Stimulated activated CD4-positive, alpha-beta T cell treated with anti-CD3 and anti-CD28 coated beads, Interleukin-15, amount 100 ng/mL, for 24 hours (primary cell): ENCODE measurements around the gene AUTS2.

Experiments
- DNase-seq: peaks from one replicate; pipeline ENCODE4 v3.0.0-alpha.2; 2020

AUTS2 gene

DNA sequence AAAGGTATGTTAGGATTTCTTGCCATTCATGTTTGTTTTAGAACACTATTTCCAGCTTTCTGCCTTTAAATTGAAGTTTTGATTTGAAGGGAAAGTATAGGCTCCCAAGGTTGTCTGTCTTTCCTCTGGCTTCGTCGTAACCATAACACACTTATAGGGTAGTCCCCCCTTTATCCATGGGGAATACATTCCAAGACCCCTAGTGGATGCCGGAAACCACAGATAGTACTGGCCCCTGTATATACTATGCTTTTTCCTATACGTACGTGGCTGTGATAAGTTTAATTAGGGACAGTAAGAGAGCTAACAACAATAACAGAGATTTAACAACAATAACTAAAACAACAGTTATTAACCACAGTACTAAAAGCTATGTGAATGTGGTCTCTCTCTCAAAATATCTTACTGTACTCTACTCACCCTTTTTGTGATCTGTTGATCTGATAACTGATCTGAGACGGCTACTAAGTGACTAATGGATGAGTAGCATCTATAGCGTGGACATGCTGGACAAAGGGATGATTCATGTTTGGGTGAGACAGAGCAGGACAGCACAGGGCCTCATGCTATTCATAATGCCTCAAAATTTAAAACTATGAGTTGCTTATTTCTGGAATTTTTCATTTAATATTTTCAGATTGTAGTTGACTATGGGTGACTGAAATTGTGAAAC lies 273.1 kb downstream of the AUTS2 start:
- no peak for DNase-seq

DNA sequence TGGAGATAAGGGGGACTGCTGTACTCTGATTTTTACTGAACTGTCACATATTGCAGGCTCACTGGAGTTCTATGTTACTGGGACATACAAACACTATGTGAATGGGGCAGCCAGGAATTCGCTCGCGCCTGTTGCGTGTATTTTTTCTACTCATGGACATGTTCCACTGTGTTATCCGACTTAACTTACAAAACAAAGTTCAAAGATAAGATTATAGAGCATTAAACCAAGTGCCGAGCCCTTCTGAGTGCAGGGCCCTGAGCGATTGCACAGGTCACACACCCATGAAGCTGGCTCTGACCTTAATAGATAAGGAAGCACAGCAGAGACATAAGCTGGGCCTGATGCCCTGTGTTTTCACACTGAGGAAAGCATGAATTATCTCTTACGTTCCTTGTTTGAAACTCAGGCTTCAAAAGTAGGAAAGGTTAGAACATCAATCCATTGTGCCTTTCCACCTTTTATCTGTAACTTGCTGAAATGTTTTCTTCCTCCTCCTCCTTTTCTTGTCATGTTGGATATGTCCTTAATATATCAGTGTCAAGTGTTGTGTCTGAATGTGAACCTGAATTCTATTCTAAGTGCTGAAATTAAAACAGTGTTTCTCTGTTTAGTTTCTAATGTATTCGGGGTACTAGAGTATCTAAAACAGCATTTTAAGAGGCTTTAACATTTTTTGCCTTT lies 273.8 kb downstream of the AUTS2 start:
- no peak for DNase-seq

DNA sequence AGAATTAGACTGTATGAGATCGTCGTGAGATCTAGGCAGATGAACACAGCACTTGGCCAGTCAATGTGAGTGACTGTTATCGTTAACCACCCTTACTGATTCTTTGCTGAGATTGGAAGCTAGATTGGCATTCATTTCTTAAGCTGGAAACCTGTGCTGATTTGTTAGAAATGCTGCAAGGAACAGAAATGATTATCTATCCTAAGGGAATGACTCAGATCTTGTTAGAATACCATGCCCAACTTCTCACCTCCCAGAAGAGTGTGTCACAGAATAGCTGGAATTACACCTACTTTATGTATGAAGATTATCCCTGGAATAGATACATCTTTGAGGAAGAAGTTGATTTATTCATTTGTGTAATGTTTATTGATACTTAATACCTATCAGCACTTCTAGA lies 275.2 kb downstream of the AUTS2 start:
- DNase-seq, result no peak

DNA sequence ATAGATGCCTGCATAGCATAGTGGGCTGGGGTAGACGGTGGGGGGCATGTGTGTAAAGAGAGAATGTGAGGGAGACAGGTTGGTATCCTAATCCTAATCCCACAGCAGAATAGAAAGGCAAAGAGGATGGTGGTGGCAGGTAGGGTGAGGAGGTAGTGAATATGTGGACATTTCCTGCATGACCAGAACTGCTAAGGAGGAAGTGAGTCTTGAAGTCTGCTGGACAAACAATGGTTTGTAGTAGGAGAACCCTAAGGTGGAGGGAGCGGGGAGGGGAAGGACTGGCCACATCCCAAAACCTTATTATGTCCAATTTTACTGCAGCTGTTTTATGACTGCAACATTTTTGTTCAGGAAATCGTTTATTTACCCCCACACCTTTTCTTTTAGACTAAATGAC lies 279.7 kb downstream of the AUTS2 start:
- DNase-seq, result no peak

DNA sequence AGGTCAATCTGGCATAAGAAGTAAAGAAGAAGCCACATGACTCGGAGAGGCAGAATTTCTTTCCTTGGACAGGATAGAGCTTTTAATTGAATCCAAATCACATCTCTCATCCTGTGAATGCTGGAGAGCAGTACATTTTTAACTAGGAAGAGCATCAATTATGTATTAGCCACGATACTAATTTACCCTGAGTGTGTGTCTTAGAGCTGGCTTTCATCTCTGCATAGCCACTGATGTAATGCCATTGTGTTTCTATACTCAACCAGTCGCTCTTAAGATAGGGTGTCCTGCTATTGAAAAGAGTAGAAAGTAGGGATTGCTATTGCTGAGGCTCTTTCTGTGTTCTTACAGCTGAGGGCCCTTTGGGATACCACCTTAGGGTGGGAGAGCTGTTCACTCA lies 280.3 kb downstream of the AUTS2 start:
- DNase-seq, result no peak

DNA sequence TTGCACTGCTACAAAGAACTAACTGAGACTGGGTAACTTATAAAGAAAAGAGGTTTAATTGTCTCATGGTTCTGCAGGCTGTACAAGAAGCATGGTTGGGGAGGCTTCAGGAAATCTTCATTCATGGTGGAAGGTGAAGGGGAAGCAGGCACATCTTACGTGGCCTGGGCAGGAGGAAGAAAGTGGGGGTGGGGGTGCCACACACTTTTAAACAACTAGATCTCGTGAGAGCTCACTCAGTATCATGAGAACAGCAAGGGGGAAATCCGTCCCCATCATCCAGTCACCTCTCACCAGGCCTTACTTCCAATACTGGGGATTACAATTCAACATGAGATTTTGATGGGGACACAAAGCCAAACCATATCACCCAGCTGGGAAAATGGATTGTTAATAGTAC lies 281.7 kb downstream of the AUTS2 start:
- DNase-seq, result no peak

DNA sequence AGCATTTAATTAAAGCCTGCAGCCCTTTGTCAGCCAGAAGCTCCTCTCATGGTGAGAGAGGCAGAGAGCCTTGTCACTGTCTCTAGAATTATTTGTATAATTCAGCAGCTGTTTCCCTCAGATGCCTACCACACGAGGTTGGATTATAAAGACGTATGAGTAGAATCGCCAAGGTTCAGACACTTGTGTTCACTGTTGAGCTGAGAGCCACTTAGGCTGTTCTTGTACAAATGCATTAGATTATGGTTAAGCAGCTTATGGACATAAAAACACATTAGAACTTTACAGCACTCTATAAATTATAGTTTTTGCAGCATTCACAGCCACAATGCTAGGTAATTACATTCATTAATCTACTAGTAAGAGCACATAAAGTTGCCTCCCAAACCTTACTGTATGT lies 282.6 kb downstream of the AUTS2 start:
- DNase-seq, result no peak

DNA sequence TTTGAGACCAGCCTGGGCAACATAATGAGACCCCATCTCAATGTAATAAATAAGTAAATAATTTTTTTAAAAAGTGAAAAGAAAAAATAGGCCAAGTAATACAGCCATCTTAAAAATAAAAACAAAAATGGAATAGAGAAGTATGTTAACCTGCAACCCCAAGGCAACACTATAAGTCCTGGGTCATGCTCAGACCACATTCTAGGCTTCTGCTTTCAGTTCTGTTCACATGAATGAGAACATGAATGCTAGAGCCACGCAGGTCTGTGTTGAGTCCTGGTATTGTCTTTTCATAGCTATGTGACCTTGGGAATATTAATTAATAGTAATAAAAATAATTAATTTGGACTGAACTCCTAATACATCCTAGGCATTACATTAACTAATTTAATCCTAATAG lies 284.0 kb downstream of the AUTS2 start:
- DNase-seq, result no peak

DNA sequence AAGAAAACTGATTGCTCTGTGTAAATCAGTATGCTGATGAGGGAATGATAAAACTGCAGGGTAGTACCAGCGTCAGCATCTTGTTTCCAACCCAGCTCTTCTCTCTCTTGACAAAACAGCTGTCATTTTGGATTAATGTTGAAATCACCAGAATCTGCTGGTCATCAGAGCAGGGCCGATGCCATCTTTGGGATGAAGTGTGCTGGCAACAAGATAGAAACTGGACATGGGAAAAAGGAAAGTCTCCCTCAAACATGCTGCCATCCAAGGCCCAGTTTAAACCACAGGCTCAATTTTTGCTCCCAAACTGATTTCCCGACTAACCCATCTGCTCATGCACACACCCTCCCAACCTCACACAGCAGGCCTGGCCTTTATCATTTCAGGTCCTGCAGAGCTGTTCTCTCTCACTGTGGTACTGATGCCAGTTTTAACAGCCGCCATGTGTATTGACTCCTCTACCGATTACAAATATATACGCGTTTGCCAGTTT lies 285.2 kb downstream of the AUTS2 start:
- DNase-seq, result no peak

DNA sequence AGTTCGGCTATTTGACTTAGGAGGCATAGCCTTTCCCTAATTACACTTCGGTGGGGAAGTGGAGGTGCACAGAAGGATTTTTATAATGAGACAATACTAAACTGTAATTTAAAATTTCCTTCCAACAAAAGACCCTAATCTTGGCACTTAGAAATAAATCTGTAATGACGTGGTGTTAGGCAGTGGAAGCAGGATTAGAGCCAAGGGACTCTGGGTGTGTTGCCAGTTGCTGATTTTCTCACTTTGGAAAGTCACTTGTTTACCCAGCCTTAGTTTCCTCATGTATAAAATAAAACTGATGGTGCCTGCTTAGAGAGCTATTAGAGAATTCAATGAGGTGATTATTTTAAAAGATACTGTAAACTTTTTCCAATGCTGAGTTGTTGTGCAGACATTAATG lies 287.2 kb downstream of the AUTS2 start:
- DNase-seq, result no peak

DNA sequence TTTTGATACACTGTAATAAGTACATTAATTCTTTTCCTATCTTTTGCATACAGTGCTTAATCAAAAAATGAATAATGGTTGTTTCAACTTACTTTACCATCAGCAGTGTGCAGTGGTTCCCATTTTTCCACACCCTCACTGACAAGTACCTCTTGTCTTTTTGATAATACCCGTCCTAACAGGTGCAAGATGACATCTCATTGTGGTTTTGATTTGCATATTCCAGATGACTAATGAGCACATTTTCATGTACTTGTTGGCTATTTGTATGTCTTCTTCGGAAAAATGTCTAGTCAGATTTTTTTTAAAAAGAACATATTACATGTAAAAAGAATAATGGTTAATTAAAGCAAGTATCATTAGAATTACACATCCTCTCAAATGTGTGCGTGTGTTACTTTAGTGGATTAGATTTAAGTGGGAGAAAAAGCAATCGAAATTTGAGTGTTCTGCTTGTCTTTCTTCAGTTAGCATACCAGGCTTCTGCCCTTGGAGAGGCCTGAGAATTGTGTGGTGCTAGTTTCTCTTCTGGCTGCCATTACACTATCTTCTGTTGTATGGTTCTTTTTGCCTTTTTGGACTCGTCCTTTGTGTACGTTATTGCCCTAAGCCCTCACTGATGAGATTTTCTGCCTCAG lies 291.2 kb downstream of the AUTS2 start:
- no peak for DNase-seq

DNA sequence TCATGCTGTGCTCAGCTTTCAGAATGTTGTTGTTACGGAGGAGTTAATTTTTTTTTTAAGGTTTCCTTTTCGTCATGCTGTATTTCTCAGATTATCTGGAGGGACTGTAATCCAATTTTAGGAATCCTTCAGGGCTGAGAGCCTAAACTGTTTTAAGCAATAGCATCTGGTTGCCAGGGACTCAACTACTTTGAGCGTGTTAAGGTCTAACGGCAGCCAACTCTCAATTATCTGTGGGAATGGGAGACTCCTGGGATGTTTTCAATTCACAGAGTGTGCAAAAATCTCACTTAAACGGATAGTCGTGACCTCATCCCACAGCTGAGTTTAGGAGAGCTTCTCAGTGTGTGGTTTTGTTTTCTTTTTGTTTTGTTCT lies 291.7 kb downstream of the AUTS2 start:
- DNase-seq, result no peak

DNA sequence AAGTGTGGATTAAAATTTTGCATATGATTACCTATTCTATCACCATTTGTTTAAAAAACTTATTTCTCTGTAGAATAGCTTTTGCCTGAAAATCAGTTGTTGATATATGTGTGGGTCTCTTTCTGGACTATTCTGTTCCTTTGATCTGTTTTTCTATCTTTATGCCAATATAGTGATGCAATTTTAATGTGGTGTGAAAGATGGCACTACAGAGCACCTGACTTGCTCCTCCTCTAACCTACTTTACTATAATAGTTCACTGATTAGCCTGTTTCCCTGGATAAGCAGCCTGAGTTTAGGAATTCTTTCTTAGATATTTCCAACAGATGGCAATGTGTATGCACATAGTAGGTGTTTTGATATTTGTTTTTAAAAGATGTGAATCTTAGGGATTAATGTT lies 294.5 kb downstream of the AUTS2 start:
- no peak for DNase-seq

DNA sequence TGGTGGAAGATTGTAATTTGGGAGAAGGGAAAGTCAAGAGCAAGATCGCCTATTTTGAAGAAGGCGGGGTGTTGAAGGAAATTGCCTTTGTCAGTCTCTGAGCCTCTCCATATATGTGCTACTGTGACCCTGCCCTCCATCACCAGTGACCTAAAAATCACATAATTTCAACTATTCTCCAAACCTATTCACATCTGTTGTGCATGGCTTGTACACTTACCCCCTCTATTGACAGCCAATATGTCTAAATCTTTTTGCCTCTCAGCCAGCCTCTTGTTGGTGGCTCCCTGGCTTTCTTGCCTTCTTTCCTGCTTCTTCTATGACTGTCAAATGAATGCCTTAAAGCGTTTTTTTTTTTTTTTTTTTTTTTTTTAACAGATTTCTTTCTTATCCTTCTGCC lies 295.6 kb downstream of the AUTS2 start:
- DNase-seq, result no peak

DNA sequence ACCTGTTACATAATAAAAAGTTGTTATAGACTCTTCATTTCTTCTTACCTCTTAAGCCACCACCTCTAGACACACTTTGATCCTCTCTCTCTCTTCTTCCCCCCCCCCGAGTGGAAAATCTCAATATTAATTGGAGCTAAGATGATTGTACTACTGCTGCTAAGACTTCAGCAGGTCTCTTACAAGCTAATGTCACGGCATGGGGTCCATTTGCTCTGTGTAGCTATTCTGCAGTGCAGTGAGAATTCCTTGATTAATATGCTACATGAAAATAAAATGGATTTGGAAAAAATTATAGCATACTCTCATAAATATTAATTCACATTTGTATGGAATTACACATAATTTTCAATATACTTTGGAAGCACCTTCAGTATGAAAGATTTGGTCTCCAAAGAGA lies 297.2 kb downstream of the AUTS2 start:
- DNase-seq, result no peak

DNA sequence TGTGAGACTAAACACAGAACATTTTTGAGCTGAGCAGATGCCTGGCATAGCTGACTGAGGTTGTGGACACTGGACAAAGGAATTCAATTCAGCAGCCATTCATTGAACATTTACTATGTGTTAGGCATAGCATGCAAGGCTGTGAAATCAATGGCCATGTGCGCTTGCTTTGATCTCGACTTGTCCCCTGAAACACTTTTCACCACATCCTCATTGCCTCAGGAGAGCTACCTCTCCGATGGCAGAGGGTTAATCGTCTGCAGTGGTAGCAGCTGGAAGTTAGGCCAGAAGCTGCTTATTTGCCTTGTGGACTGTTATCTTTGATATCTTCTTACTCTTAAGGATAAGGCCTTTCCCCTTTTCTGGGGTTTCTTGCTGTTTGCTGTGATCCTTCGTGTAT lies 297.8 kb downstream of the AUTS2 start:
- DNase-seq, result no peak

DNA sequence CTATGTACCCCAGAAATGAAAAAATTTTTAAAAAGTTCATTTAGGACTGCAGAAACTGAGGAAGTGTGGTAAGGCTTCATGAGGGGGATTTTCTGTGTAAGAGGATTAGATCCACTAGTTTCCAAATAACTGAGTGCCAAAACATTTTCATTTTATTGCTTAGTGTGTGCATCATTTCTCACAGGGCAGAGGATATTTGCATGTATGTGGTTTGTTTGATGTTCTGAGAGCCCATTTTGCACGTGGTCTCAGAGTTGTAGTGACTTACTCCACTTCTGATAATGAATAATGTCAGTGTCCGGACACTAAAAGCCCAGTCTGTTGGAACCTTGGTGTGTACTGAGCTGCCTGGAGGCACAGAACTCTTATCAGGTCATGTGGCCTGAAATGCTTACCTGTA lies 299.9 kb downstream of the AUTS2 start:
- no peak for DNase-seq

DNA sequence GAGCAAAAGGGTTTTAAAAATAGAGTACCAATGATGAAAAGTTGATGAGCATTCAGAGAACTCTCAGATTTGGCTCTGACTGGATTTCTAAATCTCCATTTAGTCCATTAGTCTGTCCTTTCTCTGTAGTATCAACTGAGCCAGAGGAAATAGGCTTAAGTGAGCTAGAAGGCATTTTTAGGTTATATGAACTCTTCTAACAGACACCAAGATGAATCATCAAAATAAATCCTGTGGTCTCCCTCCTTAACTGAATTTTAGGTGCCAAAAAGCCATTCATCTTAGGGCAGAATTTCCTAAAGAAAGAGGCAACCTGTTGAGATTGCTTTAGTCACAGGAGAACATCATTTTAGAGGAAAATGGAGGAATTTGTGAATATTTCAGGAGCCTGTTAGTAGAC lies 305.1 kb downstream of the AUTS2 start:
- DNase-seq, result no peak

DNA sequence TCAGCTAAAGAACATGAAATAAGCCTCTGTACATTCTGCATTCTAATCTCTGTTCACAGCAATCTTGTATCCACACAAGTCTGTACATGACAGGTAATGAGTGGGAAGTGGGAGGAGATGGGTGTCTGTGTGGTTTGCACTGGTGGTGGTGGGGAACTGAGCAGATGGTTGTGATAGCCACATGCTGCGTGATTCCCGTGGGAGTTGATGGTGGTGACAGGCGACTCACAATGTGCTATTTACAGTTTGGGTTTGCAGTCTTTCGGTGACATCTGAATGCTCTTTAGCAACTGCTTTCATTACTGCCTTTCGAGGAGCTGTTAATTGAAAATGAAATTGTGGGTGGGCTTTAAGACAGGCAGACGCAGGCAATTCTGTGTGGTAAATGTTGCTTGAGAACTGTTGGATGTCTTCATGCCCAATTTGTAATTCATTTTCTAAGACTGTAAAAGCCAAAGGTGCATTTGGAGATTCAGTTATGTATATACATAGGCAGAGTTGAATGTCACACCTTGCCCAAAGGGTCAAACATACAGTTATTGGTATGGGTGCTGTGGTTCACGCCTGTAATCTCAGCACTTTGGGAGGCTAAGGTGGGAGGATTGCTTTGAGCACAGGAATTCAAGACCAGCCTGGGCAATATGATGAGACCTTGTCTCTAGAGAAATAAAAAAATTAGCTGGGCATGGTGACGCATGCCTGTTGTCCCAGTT lies 308.2 kb downstream of the AUTS2 start:
- DNase-seq, result peak; percentile 10

DNA sequence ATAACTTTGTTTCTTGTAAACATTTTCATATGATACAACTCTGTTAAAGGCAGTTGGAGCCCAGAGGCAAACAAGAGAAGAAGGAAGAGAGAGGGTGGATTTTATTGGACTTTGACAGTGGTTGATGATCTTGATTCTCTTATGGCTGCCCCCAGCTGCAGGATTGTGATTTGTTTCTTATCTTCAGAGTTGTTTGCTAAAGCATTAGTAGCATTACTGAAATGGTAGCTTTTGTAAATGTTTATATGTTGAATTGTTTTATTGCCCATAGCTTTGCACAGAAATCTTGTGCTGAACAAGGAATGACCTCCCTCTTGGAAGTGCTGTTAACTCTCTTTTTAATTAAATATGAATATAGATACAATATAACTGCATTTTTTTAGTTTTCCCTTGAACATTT lies 309.4 kb downstream of the AUTS2 start:
- no peak for DNase-seq

DNA sequence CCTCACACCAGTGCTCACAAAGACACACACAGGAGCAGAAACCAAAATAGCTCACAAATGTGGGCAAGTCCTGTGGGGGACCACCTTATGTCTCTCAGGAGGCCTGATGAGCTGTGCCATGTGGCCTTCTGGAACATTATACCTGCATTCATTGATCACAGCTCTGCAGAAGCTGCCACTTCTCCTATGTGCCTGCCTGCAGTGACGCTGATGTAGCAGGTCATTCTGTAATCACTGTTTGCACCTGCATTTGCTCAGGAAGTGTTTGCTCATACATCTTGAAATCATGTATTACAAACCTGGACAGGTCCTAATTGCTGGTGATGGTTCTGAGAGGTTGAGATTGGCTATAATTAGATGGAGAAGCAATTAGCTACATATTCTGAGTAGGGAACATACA lies 310.2 kb downstream of the AUTS2 start:
- DNase-seq, result no peak

DNA sequence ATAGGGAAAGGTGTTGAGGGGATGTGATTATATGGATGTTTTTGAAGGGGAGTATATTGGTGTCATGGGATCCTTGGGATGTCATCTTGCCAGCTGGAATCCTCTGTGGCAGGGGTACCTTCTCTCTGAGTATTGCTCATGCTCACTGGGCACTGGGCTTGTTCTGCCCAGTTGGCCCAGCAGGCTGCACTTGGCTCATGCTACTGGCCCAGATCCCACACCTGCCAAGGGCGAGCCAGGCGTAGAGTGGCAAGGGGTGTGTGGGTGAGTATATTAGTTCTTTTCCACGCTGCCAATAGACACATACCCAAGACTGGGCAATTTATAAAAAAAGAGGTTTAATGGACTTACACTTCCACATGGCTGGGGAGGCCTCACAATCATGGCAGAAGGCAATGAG lies 311.9 kb downstream of the AUTS2 start:
- no peak for DNase-seq

DNA sequence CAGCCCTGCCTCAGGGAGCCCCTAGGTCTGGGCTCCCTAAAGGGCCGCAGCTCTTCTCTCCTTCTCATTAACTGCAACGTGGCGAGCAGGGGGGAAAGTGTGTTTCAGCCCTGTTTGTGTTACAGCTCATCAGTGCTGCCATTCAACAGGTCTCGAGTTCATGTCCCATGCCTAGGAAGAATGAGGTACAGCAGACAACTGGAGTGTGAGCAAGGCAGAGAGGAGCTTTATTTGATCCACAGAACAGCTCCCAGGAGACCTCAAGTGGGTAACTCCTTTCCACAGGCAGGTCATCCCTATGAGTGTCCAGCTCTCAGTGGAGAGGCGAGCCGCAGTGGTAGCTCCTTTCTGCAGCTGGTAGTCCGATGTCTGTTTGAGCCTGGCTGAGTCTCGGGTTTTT lies 313.1 kb downstream of the AUTS2 start:
- no peak for DNase-seq

DNA sequence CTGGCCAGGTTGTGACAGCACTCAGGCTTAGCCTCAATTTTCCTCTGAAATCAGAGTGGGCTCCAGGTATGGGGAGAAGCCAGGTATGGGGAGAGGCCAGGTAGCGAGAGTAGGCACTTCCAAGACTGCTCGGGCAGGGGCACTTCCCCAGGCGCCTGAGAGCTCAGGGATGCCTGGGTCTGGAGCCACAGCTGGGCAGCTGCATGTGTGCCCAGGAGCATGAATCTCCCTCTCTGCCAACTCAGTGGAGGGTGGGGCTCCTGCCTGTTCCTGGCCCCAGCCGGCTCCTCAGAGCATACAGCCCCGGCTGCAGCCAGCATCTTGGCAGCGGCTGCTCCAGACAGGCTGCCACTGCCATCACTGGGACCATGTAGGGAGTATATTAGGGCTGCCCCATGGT lies 313.9 kb downstream of the AUTS2 start:
- DNase-seq, result no peak
